Activated CD4-positive, alpha-beta T cell treated with anti-CD3 and anti-CD28 coated beads for 4 hours (primary cell): ENCODE measurements around the gene FAM89A.
"Not testable (repeated sequence)": the region's sequence is repeated elsewhere in the genome, so short reads cannot be mapped to it uniquely, and the experiment has no call there.

Experiments
- DNase-seq, 2 donors: peaks; one replicate each; pipeline ENCODE4 v3.0.0-alpha.2; 2020

FAM89A gene

GRCh38 chr1:230985711-230986110 lies 54.3 kb downstream of the FAM89A start:
- no peak for DNase-seq

GRCh38 chr1:230984622-230985515 lies 55.2 kb downstream of the FAM89A start:
- DNase-seq = not testable (repeated sequence)

GRCh38 chr1:230983811-230984210 lies 56.2 kb downstream of the FAM89A start:
- no peak for DNase-seq

- no peak for DNase-seq
Measured at GRCh38 chr1:230982696-230983095, 57.4 kb downstream of the FAM89A start.

GRCh38 chr1:230979952-230980351 lies 60.1 kb downstream of the FAM89A start:
- DNase-seq = no peak

- no peak for DNase-seq
Measured at GRCh38 chr1:230979389-230979716, 60.7 kb downstream of the FAM89A start.

- peak; percentile 93 to 97 for DNase-seq
Measured at GRCh38 chr1:230978491-230979388, 61.3 kb downstream of the FAM89A start, which contains the start of the genes ARV1 and TTC13. ARV1 (plus strand) TSS chr1:230979094; CDS start chr1:230979106, 12 bp downstream. TTC13 (minus strand) TSS chr1:230978861; CDS start chr1:230978830, 31 bp downstream.

GRCh38 chr1:230977761-230978490 lies 62.1 kb downstream of the FAM89A start:
- peak; percentile 10 to 28 for DNase-seq

GRCh38 chr1:230976825-230977747 lies 63.0 kb downstream of the FAM89A start:
- peak; percentile 23 to 27 for DNase-seq

GRCh38 chr1:230976360-230976759 lies 63.7 kb downstream of the FAM89A start:
- DNase-seq = no peak

- DNase-seq = no peak
Measured at GRCh38 chr1:230975636-230976035, 64.4 kb downstream of the FAM89A start.

GRCh38 chr1:230972855-230973271 lies 67.2 kb downstream of the FAM89A start:
- peak; percentile 40 to 42 for DNase-seq

GRCh38 chr1:230971771-230972170 lies 68.3 kb downstream of the FAM89A start:
- DNase-seq = no peak

GRCh38 chr1:230970432-230970831 lies 69.6 kb downstream of the FAM89A start:
- DNase-seq = no peak
